Measurements from ENCODE around the gene GABRR2.
A peak's percentile ranks its signal among the peaks of the same experiment; 100 is the strongest.

GABRR2 gene

DNA sequence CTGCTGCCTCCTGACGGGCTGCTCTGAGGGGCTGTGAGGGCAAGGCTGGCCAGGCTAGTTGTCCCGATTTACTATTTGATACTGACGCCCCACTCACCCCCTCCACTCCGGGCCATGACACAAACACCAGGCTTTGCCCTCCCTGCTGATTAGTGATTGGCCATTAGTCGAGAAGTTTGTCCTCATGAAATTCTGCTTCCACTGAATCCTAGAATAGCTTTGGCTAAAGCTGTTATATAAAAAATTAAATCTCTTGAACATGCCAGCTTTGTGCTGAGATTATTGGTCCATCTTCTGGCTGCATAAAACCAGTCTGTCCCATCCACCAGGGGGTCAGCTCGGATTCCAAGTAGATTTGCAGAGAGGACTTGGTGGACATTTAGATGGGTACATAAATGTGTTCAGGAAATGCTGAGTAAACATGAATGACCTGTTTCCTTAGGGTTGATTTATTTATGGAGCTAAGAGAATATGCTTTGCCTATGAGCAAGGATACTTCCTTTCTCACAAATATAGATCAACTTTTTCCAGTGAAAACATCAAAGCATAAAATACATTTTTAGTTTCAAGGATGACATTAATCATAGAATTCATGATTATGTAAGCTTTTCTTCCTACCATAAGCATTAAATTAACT is at the start of gene GABRR2:
Gene GABRR2 (minus strand): TSS at position 51 of the 637 bp plus-strand sequence. CDS start 134 bp downstream, outside the sequence.
- no peak within 1 kb of the TSS for H3K4me3 ChIP-seq (ENCODE audit: low read depth, low read length, poor library complexity, severe bottlenecking)
- H3K4me2 ChIP-seq (ENCODE audit: low read length) = no peak within 1 kb of the TSS
- H4K20me1 ChIP-seq (ENCODE audit: insufficient read depth, low read length) = no peaks in the 10 kb centered on the region
- H3K27me3 ChIP-seq (ENCODE audit: insufficient read depth, low read length) = no peaks in the 10 kb centered on the region
- TF ChIP-seq EZH2 (IDR thresholded peaks at IDR 0.05; ENCODE audit: borderline replicate concordance, low read length) = no peak
- TF ChIP-seq CTCF (IDR thresholded peaks at IDR 0.05; ENCODE audit: low read length) = no peak
- H3K36me3 ChIP-seq (ENCODE audit: insufficient read depth, low read length) = 0 out of 2 replicates have a peak, but pooled peaks cover 4% of the 10 kb centered on the region
- H3K9me3 ChIP-seq (ENCODE audit: low read length) = no peaks in the 10 kb centered on the region
- no peaks in the 10 kb centered on the region for H3K9me2 ChIP-seq (ENCODE audit: low read depth, low read length)
- H3F3A ChIP-seq (ENCODE audit: insufficient read depth, low read length) = no peaks in the 10 kb centered on the region
- peaks cover 34% of the 10 kb centered on the region for H3K4me1 ChIP-seq (ENCODE audit: insufficient read depth, low read length, severe bottlenecking)
- no peak within 1 kb of the TSS for H3K9ac ChIP-seq (ENCODE audit: low read length)
- H3K79me2 ChIP-seq (ENCODE audit: insufficient read depth, low read length) = no peaks in the 10 kb centered on the region
- H2AFZ ChIP-seq (ENCODE audit: low read length) = no peak within 1 kb of the TSS
- H3K27ac ChIP-seq (ENCODE audit: low read depth, low read length, poor library complexity, severe bottlenecking) = no peak within 1 kb of the TSS

DNA sequence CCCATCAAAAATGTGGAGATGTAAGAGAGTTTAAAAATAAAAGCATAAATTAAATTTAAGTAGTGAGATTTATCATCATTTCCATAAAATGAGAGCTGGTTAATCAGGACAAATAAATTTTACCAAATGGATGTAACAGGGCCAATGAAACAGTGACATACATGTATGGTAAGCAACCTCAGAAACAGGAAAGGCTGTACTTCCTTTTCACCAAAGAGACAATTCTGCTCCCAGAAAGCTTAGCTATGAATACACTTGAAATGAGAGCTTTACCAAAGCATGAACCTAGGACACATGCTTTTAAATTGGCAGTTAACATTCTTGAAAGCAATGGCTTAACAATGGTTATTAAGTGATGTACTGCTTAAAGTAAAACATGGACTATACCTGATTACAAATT is 49.5 kb upstream of the GABRR2 start:
- H2AFZ ChIP-seq (ENCODE audit: low read length) = 0 out of 2 replicates have a peak overlapping the region, but pooled peaks have one; percentile 17
- H3K4me3 ChIP-seq (ENCODE audit: low read depth, low read length, poor library complexity, severe bottlenecking) = no peak overlapping the region
- H3K36me3 ChIP-seq (ENCODE audit: insufficient read depth, low read length) = no peaks in the 10 kb centered on the region
- no peaks in the 10 kb centered on the region for H3F3A ChIP-seq (ENCODE audit: insufficient read depth, low read length)
- H3K9me2 ChIP-seq (ENCODE audit: low read depth, low read length) = no peaks in the 10 kb centered on the region
- H4K20me1 ChIP-seq (ENCODE audit: insufficient read depth, low read length) = no peaks in the 10 kb centered on the region
- H3K79me2 ChIP-seq (ENCODE audit: insufficient read depth, low read length) = no peaks in the 10 kb centered on the region
- TF ChIP-seq CTCF (IDR thresholded peaks at IDR 0.05; ENCODE audit: low read length) (no peak), EZH2 (IDR thresholded peaks at IDR 0.05; ENCODE audit: borderline replicate concordance, low read length) (no peak)
- H3K27me3 ChIP-seq (ENCODE audit: insufficient read depth, low read length) = no peaks in the 10 kb centered on the region
- H3K27ac ChIP-seq (ENCODE audit: low read depth, low read length, poor library complexity, severe bottlenecking) = peak overlapping the region; percentile 62
- no peaks in the 10 kb centered on the region for H3K9me3 ChIP-seq (ENCODE audit: low read length)
- H3K9ac ChIP-seq (ENCODE audit: low read length) = peak overlapping the region; percentile 5; the same call in 1 of the 2 replicates
- peaks cover 73% of the 10 kb centered on the region for H3K4me1 ChIP-seq (ENCODE audit: insufficient read depth, low read length, severe bottlenecking)
- H3K4me2 ChIP-seq (ENCODE audit: low read length) = peak overlapping the region; percentile 13; the same call in 1 of the 2 replicates

DNA sequence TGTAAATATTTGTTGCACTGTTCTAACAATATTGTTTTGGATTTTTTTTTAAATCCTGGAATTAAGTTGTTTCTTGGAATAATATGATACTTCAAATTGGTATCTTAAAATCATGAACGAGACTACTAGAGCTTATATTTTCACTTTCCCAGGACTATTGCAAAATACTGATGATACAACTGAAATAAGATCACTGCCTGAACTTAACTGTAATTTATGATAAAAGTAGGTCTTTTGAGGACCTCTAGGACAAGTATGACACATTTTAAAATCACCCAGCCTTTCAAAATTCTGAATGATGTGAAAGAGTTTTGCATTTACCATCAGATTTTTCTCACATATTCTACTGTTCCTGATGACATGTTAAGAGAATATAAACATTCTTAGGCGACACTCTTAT is 46.1 kb upstream of the GABRR2 start:
- Histone ChIP-seq H3K9ac (ENCODE audit: low read length) (no peak overlapping the region), H2AFZ (ENCODE audit: low read length) (peak overlapping the region; percentile 35; the same call in 1 of the 2 replicates), H3K4me2 (ENCODE audit: low read length) (no peak overlapping the region), H3K79me2 (ENCODE audit: insufficient read depth, low read length) (no peaks in the 10 kb centered on the region), H3K9me2 (ENCODE audit: low read depth, low read length) (no peaks in the 10 kb centered on the region), H3K4me1 (ENCODE audit: insufficient read depth, low read length, severe bottlenecking) (peaks cover 76% of the 10 kb centered on the region), H3F3A (ENCODE audit: insufficient read depth, low read length) (peaks cover 10% of the 10 kb centered on the region; the same call in 1 of the 2 replicates), H3K4me3 (ENCODE audit: low read depth, low read length, poor library complexity, severe bottlenecking) (no peak overlapping the region), H3K9me3 (ENCODE audit: low read length) (no peaks in the 10 kb centered on the region), H3K27ac (ENCODE audit: low read depth, low read length, poor library complexity, severe bottlenecking) (peak overlapping the region; percentile 71), H3K27me3 (ENCODE audit: insufficient read depth, low read length) (no peaks in the 10 kb centered on the region), H4K20me1 (ENCODE audit: insufficient read depth, low read length) (no peaks in the 10 kb centered on the region), H3K36me3 (ENCODE audit: insufficient read depth, low read length) (no peaks in the 10 kb centered on the region)
- TF ChIP-seq EZH2 (IDR thresholded peaks at IDR 0.05; ENCODE audit: borderline replicate concordance, low read length) = no peak

Data from OCI-LY1 (cell line).